H1 (cell line): Measurements from ENCODE around the gene BARX1.

Experiments used
- CHD2 ChIP-seq: IDR thresholded peaks from 2 replicates; pipeline ENCODE4 v1.6.1; 2012; ENCODE audit warnings: low read length, improper control_type of control experiment
- CTCF ChIP-seq, 3 experiments: IDR thresholded peaks; 1 replicate in 2 of 3; 2 replicates in 1 of 3; pipeline versions ENCODE4 v1.5.1 to v1.6.1; 2011; ENCODE audit warnings: low read length in 3 of 3, mild to moderate bottlenecking in 3 of 3, inconsistent platforms in 2 of 3, low read depth in 1 of 3, moderate library complexity in 1 of 3; ENCODE audit not compliant: insufficient read depth in 1 of 3; ENCODE audit errors: control extremely low read depth in 1 of 3
- EGR1 ChIP-seq: IDR thresholded peaks from 2 replicates; pipeline ENCODE4 v1.6.1; 2011; ENCODE audit warnings: low read depth, low read length, borderline replicate concordance
- HDAC6 ChIP-seq: IDR thresholded peaks from one replicate; pipeline ENCODE4 v1.7.1; 2012; ENCODE audit warnings: low read depth, mild to moderate bottlenecking, inconsistent platforms, low read length, moderate library complexity
- MAX ChIP-seq: IDR thresholded peaks from 2 replicates; pipeline ENCODE4 v1.6.1; 2012; ENCODE audit warnings: inconsistent platforms
- NRF1 ChIP-seq: IDR thresholded peaks from 2 replicates; pipeline ENCODE4 v1.6.1; 2011; ENCODE audit warnings: mild to moderate bottlenecking, low read depth, low read length, improper control_type of control experiment

- TF ChIP-seq NRF1: no peak
- no peak for TF ChIP-seq CTCF (IDR thresholded peaks at IDR 0.05; ENCODE audit: control extremely low read depth in 1 of 3, insufficient read depth in 1 of 3, low read depth in 1 of 3, low read length in 3 of 3)
- no peak for TF ChIP-seq HDAC6
- no peak for TF ChIP-seq CHD2
- no peak for TF ChIP-seq MAX
- TF ChIP-seq EGR1: no peak
These were observed 8.8 kb downstream of the BARX1 start for GRCh38 chr9:93946338-93946712.
